Gastroesophageal sphincter (tissue), 3 donors: ENCODE results near the gene FURIN.

ENCODE experiments used
- CTCF ChIP-seq, 4 experiments: fragments of 200-600 bp in 2 of 4; fragments of 450-650 bp in 2 of 4; sonication (generic) in 1 of 4; IDR thresholded peaks; one replicate each; pipeline ENCODE4 v1.5.1; 2017 to 2019; ENCODE audit warnings: antibody characterized with exemption in 4 of 4, mild to moderate bottlenecking in 2 of 4, moderate library complexity in 2 of 4
- POLR2A ChIP-seq, 2 donors: fragments of 450-650 bp; IDR thresholded peaks; one replicate each; pipeline ENCODE4 v1.6.1; 2017; ENCODE audit warnings: antibody characterized with exemption in 2 of 2, mild to moderate bottlenecking in 2 of 2, moderate library complexity in 1 of 2

DNA sequence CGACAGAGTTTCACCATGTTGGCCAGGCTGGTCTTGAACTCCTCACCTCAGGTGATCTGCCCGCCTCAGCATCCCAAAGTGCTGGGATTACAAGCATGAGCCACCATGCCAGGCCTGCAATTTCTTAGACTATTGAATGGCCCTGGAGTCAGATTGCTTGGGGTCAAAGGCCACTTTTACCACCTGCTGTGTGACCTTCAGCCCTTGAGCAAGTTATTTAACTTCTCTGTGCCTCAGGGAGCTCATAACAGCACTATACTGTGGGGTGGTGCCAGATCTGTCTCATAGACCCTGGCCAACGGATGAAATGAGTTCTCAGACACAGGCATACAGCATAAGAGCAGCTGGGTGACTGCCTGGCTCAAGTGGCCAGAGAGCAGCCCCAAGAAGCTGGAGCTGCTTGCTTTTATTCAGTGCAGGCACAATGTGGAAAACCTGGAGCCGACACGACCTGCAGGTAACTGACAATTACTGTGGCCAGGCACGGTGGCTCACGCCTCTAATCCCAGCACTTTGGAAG lies 44.9 kb upstream of the FURIN start:
- TF ChIP-seq POLR2A (IDR thresholded peaks at IDR 0.05) (no peak), CTCF (IDR thresholded peaks at IDR 0.05) (no peak)
